GM19035 (cell line): ENCODE measurements around the gene PIGR.
"Not testable (repeated sequence)": the region's sequence is repeated elsewhere in the genome, so short reads cannot be mapped to it uniquely, and the experiment has no call there.

Experiments used
- ATAC-seq: cut with Tn5 transposase; IDR thresholded peaks from one replicate; pipeline ENCODE4 v1.9.1; 2021; ENCODE audit not compliant: unreplicated experiment

PIGR gene

DNA sequence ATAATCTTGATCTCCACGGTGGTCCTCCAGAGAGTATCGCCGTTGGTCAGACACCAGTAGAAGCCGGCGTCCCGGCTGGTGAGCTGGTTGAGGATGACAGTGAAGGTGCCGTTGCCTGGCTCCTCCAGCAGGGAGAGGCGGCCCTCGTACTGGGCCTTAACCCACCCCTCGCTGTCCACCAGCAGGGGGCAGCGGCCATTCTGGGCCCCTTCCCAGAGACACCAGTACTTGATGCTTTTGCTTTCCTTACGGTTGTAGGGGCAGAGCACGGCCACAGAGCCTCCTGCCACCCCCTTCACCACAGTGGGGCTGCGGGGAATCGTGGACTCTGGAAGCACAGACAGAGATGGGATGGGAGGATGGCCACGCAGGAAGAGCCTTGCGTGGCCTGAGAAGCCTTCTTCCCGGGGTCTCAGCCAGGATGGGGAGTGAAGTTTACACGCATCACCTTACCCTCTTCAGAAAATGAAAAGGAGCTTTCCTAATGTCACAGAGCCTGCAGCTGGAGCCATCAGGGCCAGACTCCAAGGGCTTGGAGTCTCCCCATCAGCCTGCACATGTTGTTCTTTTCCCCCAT lies 10.7 kb downstream of the PIGR start:
- ATAC-seq = no peak

DNA sequence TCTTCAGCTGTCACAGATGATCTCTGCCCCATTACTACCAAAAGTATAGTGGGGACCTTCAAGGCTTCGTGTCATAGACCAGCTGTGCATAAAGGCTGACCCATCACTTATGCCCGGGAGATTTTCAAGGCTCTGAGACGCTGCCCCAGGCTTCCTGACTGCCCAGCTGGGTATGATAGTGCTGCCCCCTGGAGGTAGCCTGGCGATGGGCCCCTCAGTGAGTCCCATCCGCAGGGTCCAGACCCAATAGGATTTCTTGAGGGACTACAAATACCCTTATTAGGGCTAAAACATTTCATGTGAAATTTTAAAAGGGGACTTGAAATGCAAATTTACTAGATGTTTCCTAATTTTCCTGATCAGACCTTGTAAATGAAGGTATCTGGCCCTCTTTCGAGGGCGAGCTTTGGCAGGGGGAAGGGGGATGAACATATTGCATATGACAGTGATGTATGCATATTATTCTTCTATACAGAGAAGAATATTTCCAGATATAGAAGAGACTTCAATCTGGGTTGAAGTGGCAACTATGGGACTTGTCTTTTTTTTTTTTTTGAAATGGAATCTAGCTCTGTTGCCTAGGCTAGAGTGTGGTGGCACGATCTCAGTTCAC lies 12.8 kb downstream of the PIGR start:
- ATAC-seq = no peak

DNA sequence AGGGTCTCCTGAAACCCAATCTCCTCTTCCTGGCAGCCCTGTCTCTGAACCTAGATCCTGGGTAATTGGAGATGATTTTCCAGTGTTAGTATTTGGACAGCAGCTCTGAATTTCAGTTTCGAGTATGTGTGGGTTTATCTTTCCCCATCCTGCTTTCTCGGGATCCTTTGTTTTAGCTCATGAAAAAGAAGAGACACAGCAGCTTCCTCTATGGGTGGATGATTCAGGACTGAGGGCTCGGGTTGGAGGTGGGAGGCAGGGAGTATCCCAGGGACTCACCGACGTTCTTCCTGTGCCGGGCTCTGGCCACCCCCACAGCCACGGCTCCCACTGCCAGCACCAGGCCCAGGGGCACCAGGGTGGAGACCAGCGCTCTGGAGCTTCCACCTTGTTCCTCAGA lies 14.1 kb downstream of the PIGR start:
- no peak for ATAC-seq

DNA sequence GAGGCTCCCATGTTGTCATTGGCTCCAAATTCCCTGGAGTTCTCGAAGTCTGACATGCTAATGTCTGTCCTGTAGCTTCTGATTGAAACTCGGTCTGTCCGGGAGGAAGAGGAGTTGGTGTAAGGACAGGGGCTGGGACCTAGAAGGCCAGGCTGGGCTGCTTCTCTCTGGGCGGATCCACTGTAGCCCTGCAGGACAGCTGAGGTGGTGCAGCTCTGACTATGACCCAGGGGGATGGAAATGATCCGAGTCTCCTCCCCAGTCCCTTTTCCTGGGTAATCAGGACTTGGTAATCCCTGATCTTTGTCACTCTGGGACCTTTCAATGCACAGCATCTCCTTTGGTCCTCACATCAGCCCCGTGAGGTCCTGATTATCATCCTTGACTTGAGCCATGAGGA lies 14.6 kb downstream of the PIGR start:
- no peak for ATAC-seq

GRCh38 chr1:206930210-206930798 lies 16.0 kb downstream of the PIGR start:
- ATAC-seq = peak; percentile 75

DNA sequence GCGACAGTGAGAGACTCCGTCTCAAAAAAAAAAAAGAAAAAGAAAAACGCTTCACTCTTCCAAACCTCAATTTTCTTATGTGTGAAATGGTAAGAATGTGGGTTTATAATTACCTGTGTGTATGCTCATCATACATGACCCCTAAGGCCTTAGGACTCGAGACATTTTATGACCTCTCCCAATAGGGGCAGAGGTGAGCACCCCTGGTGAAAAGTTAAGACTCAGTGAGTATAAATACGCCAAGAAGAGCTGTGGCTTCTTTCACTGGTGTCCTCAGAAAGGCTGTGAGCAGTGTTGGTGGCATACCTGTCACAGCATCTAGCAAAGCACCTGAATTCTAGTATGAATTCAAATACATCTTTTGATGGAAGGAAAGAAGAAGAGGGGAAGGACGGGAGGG lies 16.7 kb downstream of the PIGR start:
- ATAC-seq = no peak

DNA sequence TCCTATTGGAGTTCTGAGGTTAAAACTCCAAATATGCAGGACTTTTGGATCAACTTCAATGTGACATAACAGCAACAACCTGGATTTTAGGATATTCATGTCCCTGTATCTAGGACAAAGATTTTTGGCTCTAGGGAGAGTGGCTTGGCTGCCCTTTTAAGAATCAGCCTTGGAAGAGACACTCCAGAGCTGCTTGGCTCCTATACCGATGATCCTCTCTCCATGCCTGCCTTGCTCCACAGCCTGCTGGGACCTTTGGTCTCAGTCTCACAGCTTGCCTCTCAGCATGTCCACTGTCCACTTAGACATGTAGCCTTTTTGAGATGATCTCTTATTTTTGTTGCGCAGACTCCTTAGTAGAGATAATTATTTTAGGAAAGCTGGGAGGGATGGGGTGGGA lies 20.0 kb downstream of the PIGR start:
- no peak for ATAC-seq

DNA sequence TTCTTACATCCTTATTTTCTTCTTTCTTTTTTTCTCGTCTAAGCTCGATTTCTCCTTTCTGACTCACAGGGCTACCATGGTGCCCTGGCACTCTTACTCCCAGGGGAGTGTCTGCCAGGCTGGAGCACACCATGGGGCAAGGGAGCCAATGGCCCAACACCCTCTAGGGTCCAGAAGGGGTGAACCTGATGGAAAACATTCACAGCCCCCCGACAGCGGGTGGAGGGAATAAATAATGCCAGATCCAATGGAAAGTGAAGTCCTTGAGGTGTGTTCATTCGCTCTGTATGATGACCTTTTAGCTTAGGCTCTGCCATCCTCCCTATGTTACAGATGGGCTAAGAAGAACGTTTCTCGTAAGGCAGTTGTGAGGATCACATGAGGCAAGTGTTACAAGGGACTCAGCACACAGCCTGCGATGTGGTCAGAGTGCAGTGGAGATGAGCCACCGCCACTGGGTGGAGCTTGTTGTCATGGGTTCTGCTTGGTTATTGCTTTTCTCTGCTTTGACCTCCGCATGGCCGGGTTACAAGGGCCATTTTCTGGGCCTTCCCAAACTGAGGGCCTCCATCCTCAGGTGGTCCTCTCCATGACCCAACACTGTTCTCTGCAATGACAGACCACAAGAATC lies 21.0 kb downstream of the PIGR start:
- peak; percentile 52 for ATAC-seq

DNA sequence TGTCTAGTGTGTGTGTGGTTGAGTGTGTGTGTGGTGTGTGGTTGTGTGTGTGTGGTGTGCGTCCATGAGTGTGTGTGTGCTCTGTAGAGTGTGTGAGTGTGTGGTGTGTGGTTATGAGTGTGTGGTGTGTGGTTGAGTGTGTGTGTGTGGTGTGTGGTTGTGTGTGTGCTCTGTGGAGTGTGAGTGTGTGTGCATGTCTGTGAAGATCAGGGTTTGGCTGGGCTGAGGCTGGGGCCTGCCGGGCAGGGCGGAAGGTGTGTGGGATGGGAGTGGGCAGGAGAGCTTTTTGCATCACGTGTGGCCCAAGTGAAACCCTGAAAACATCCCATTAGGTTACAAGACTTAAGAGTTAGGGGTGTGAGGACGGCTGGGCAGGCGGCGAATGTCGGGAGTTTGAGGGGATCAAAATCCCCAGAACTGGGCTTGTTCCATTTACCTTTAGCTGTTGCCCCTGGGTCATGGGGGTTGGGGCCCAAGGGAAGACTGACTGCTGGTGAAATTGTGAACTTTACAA lies 21.6 kb downstream of the PIGR start:
- peak; percentile 10 for ATAC-seq

- not testable (repeated sequence) for ATAC-seq
Observed at GRCh38 chr1:206923961-206924557, 22.2 kb downstream of the PIGR start.

DNA sequence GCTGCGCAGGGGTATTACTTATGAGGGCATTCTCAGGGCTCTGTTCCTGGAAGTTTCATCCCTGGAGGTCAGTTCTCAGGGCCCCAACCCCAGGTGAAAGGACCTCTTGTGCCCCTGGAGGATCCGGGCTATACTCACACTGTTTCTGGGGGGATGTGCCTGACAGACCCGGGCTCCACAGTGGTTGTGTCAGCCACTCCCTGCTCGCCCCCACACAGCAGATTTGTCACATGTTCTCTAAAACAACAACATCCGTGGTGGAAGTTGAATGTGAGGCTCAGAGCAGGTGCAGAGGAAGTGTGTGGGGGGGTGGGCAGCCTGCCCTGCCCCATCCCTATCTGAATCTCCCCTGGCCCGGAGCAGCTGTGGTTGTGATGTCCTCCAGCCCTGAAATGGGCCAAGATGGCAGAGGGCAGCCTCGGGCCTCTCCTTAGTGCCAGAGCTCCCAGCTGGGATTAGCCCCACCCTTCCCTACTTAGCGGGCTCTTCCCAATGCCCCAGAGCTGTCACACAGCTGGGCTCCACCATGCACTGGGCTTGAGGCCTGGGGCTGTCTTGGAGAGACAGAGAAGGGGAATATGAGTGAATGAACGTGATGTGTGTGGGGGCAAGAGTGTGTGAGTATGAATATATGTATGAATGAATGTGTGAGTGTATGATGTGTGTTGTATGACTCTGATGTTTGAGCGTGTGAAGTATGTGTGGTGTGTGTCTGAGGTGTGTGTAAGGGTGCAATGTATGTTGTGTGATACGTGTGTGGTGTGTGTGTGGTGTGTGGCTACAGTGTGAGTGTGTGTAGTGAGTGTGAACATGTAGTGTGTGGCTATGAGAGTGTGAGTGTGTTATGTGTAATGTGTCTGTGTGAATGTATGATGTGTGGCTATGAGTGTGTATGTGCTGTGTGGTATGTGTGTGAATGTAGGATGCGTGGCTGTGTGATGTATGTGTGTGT lies 23.0 kb downstream of the PIGR start:
- peak; percentile 48 for ATAC-seq

GRCh38 chr1:206922524-206922923 lies 23.7 kb downstream of the PIGR start:
- ATAC-seq = no peak

- ATAC-seq = no peak
Observed at GRCh38 chr1:206921772-206922265, 24.4 kb downstream of the PIGR start, which contains the start of gene FCMR. Gene FCMR (minus strand): TSS chr1:206921941. CDS start chr1:206921854, 87 bp downstream.

- no peak for ATAC-seq
Observed at GRCh38 chr1:206918076-206918475, 28.2 kb downstream of the PIGR start.

DNA sequence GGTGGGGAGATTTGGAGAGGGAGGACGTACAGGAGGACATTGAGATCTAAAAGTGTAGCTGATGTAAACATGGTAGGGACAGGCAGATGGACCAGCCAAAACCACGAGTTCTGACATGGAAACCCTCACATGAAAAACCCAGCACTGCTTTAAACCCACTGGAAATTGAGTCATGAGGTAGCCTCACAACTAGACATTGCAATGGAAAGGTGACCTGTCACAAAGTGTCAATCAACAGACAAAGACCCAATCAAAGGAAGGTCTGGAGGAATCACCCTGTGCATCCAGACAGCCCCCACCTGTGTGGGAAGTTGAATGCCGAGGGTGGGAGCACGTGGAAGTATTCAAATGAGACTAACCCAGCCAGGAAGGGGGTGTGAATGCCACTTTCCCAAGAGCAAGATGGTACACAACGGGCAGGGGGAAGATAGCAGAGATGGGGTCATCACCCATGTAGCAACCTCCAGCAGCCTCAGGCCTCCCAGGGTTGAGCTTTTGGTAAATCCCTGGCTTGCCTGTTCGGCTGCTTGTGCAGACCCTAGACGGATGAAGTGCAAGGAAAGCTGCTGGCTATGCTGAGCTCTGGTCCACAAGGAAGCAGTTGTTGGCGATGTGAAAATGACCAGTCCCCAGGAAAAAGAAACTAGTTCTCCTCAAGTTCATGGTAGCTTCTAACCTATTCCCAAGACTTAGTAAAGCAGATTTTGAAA lies 30.1 kb downstream of the PIGR start:
- no peak for ATAC-seq

DNA sequence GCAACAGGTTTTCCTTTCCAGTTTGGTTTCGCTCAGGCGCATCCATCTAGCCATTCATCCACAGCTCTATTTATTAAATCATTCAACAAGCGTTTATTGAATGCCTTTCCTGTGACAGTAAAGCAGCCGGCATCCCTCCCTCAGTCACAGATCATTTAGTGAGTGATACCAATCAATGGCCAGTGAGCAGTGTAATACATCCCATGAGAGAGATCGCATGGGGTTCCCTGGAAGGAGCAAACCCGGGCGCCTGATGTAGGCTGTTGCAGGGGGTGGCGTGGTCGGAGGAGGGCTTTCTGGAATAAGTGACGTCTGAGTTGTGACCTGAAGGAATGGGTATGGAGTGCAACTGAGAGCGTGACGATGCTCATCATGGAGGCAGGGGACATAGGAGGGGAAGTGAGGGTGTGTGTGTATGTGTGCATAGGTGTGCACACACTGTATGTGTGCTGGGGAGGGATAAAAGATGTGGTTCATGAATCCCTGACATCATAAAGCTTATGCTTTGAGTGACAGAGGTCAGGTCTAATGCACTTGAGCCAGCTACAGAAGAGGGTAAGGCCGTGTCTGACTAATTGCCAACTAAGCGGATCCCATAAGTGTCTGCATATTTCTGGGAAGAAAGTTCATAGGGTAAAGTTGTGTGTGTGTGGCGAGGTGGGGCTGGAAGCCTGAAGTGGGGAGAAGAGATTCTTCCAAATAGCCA lies 31.1 kb downstream of the PIGR start:
- no peak for ATAC-seq

DNA sequence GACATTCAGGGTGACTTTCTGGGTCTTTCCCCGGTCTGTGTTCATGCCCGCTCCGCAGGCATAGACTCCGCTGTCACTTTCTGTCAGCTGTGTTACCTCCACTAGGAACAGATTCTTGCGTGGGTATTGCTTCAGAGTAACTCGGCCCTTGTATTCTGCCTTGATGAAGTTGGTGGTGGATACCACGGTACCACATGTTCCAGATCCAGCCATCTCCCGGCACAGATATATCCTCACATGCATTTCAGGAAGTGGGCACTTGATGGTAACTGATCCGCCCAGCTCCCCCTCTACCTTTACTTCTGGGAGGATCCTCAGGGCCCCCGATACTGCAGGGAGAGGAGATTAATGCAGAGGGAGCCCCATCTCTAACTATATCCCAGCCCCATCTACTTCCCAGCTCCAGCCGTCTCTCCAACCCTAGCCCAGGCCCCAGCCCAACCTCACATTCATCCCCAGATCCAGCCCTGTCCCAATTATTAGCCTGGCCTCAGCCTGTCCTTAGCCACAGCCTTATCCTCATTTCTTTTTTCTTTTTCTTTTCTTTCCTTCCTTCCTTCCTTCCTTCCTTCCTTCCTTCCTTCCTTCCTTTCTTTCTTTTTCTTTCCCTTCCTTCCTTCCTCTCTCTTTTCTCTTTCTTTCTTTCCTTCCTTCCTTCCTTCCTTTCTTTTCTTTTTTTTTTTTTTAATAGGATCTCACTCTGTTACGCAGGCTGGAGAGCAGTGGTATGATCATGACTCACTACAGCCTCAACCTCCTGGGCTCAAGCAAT lies 32.3 kb downstream of the PIGR start:
- ATAC-seq = no peak

- no peak for ATAC-seq
Observed at GRCh38 chr1:206912445-206913095, 33.7 kb downstream of the PIGR start.
